ENCODE measurements around the gene DGKZ.

DNA sequence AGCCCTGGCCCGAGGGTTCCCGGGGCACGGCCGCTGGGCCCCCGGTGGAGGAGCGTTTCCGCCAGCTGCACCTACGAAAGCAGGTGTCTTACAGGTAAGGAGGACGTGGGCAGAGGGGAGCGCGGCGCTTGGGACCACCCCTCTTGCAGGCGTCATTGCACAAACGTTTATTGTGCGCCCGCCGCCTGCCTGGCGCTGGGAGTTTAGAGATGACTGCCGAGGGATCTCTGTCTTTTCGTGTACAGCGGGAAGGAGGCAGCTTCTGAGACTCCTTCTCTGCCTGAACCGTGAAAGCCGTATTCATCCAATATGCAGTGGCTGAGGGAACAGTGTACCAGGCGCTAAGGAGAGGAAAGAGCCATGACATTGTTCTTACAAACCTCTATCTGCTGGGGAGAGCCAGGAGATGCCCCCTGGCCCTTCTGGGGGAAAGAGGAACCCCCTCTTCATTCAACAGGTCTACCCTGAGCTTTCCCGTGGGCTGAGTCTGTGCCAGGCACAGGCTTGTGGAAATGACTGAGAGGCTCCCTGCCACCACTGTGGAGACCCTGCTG is 13.8 kb upstream of the DGKZ start:
- TF ChIP-seq, protein P1, sequence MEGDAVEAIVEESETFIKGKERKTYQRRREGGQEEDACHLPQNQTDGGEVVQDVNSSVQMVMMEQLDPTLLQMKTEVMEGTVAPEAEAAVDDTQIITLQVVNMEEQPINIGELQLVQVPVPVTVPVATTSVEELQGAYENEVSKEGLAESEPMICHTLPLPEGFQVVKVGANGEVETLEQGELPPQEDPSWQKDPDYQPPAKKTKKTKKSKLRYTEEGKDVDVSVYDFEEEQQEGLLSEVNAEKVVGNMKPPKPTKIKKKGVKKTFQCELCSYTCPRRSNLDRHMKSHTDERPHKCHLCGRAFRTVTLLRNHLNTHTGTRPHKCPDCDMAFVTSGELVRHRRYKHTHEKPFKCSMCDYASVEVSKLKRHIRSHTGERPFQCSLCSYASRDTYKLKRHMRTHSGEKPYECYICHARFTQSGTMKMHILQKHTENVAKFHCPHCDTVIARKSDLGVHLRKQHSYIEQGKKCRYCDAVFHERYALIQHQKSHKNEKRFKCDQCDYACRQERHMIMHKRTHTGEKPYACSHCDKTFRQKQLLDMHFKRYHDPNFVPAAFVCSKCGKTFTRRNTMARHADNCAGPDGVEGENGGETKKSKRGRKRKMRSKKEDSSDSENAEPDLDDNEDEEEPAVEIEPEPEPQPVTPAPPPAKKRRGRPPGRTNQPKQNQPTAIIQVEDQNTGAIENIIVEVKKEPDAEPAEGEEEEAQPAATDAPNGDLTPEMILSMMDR (conservative IDR thresholded peaks at IDR 0.05; ENCODE audit: low read length), result no peak
- no peak for TF ChIP-seq EZH2phosphoT487 (IDR thresholded peaks at IDR 0.05; ENCODE audit: borderline replicate concordance)

All from Loucy (cell line).